ENCODE data around the gene KAT2A.

The KAT2A gene

GRCh38 chr17:42111871-42112551, 9.2 kb downstream of the KAT2A start:
- no peak for TF ChIP-seq CTCF (IDR thresholded peaks at IDR 0.05)
- Histone ChIP-seq H3K4me3 (ENCODE audit: low read depth in 1 of 2, low read length in 1 of 2) (peak overlapping the region; percentile 63 to 68), H3K36me3 (peaks cover 4% of the 10 kb centered on the region), H3K27me3 (no peaks in the 10 kb centered on the region), H3K27ac (peak overlapping the region; percentile 86), H3K4me1 (ENCODE audit: control insufficient read depth in 1 of 2, insufficient read depth in 1 of 2, low read depth in 1 of 2, low read length in 1 of 2) (peaks cover 19 to 29% of the 10 kb centered on the region in 2 experiments), H3K9me3 (no peaks in the 10 kb centered on the region)

GRCh38 chr17:42111265-42111636, 9.9 kb downstream of the KAT2A start:
- Histone ChIP-seq H3K9me3 (no peaks in the 10 kb centered on the region), H3K27me3 (no peaks in the 10 kb centered on the region), H3K4me1 (ENCODE audit: control insufficient read depth in 1 of 2, insufficient read depth in 1 of 2, low read depth in 1 of 2, low read length in 1 of 2) (peaks cover 19 to 29% of the 10 kb centered on the region in 2 experiments), H3K27ac (peak overlapping the region; percentile 86), H3K4me3 (ENCODE audit: low read depth in 1 of 2, low read length in 1 of 2) (no peak overlapping the region), H3K36me3 (peaks cover 4% of the 10 kb centered on the region)
- TF ChIP-seq CTCF (IDR thresholded peaks at IDR 0.05) = no peak

GRCh38 chr17:42110301-42111264, 10.6 kb downstream of the KAT2A start:
- no peak for TF ChIP-seq CTCF (IDR thresholded peaks at IDR 0.05)
- H3K4me3 ChIP-seq (ENCODE audit: low read depth in 1 of 2, low read length in 1 of 2) = no peak overlapping the region
- H3K27me3 ChIP-seq = no peaks in the 10 kb centered on the region
- H3K4me1 ChIP-seq (ENCODE audit: control insufficient read depth in 1 of 2, insufficient read depth in 1 of 2, low read depth in 1 of 2, low read length in 1 of 2) = peaks cover 19 to 29% of the 10 kb centered on the region in 2 experiments
- peaks cover 4% of the 10 kb centered on the region for H3K36me3 ChIP-seq
- no peak overlapping the region for H3K27ac ChIP-seq
- H3K9me3 ChIP-seq = no peaks in the 10 kb centered on the region

GRCh38 chr17:42109086-42109485, 12.1 kb downstream of the KAT2A start:
- Histone ChIP-seq H3K27ac (no peak overlapping the region), H3K4me1 (ENCODE audit: control insufficient read depth in 1 of 2, insufficient read depth in 1 of 2, low read depth in 1 of 2, low read length in 1 of 2) (peaks cover 19 to 29% of the 10 kb centered on the region in 2 experiments), H3K9me3 (no peaks in the 10 kb centered on the region), H3K4me3 (ENCODE audit: low read depth in 1 of 2, low read length in 1 of 2) (no peak overlapping the region), H3K36me3 (peaks cover 9% of the 10 kb centered on the region), H3K27me3 (no peaks in the 10 kb centered on the region)
- no peak for TF ChIP-seq CTCF (IDR thresholded peaks at IDR 0.05)

- Histone ChIP-seq H3K4me1 (ENCODE audit: control insufficient read depth in 1 of 2, insufficient read depth in 1 of 2, low read depth in 1 of 2, low read length in 1 of 2) (peaks cover 15 to 25% of the 10 kb centered on the region in 2 experiments), H3K27ac (peak overlapping the region; percentile 9), H3K36me3 (peaks cover 16% of the 10 kb centered on the region), H3K27me3 (no peaks in the 10 kb centered on the region), H3K9me3 (no peaks in the 10 kb centered on the region), H3K4me3 (ENCODE audit: low read depth in 1 of 2, low read length in 1 of 2) (peak overlapping the region; percentile 41 to 56)
- TF ChIP-seq CTCF (IDR thresholded peaks at IDR 0.05) = no peak
Observed at GRCh38 chr17:42107597-42108576, 13.3 kb downstream of the KAT2A start.

Data from neutrophil (primary cell).